GM12878 (cell line): ENCODE measurements around the gene MDGA2. TPM values are rescaled to one million over a fixed set of nuclear protein-coding genes. Genes with fewer than 3 reads are reported as not detected.

Experiments
- ATAC-seq: fragments of 200-7000 bp; cut with Tn5 transposase; 3 replicates; pipeline ENCODE4 v1.9.1; 2020; ENCODE audit warnings: mild to moderate bottlenecking, moderate library complexity
- BruUV-seq: library from RNA; stranded (reverse); fragments of 400-500 nt; replicated peaks from 2 replicates; lab custom pipeline; 2021; lab: Mats Ljungman, UMichigan
- CTCF ChIA-PET: fragments of 300-600 bp; sonication (Branson Sonifier 250); formaldehyde crosslinking; extraction: SDS; loops from one replicate; lab custom pipeline; 2021; ENCODE audit warnings: inconsistent platforms; lab: Yijun Ruan, JAX
- POLR2A ChIA-PET: fragments of 350-600 bp; formaldehyde crosslinking; extraction: SDS; loops from one replicate; lab custom pipeline; 2021; ENCODE audit warnings: inconsistent platforms; lab: Charles Lee
- RAD21 ChIA-PET: fragments of 300-600 bp; sonication (Branson Sonifier 250); formaldehyde crosslinking; loops from one replicate; lab custom pipeline; 2023; ENCODE audit warnings: antibody characterized with exemption; ENCODE audit not compliant: unreplicated experiment; lab: Charles Lee
- SMC1A ChIA-PET: fragments of 300-600 bp; sonication (Branson Sonifier 250); formaldehyde crosslinking; loops from one replicate; lab custom pipeline; 2023; ENCODE audit not compliant: unreplicated experiment, uncharacterized antibody; lab: Charles Lee
- DNase-seq: peaks from one replicate; pipeline ENCODE4 v3.0.0-alpha.2; 2011; ENCODE audit warnings: low read depth, low spot score
- FAIRE-seq: peaks from 3 replicates; lab custom pipeline; 2011; peaks lifted over from hg19 to GRCh38; lab: Jason Lieb, UNC
- H2AFZ ChIP-seq: 2 replicates; pipeline ENCODE4 v1.6.0; 2011; ENCODE audit warnings: low read depth, low read length, control low read depth; ENCODE audit not compliant: control insufficient read depth
- H3K27ac ChIP-seq: 2 replicates; pipeline ENCODE4 v1.5.1; 2011; ENCODE audit warnings: control low read depth; ENCODE audit not compliant: control insufficient read depth, insufficient read depth
- H3K27me3 ChIP-seq, 2 experiments: replicated peaks in 1 of 2; 2 replicates each; pipeline versions ENCODE4 v1.6.0 to v1.6.1; 2011; ENCODE audit warnings: low read length in 1 of 2; ENCODE audit not compliant: control insufficient read depth in 2 of 2, insufficient read depth in 2 of 2
- H3K36me3 ChIP-seq, 2 experiments: 2 replicates each; pipeline ENCODE4 v1.5.1; 2011; ENCODE audit warnings: low read length in 1 of 2; ENCODE audit not compliant: control insufficient read depth in 2 of 2, insufficient read depth in 2 of 2
- H3K4me1 ChIP-seq: 2 replicates; pipeline ENCODE4 v1.6.1; 2011; ENCODE audit warnings: mild to moderate bottlenecking, low read length, moderate library complexity, mixed read lengths; ENCODE audit not compliant: control insufficient read depth, insufficient read depth
- H3K4me2 ChIP-seq: 2 replicates; pipeline ENCODE4 v1.6.0; 2011; ENCODE audit warnings: control low read depth; ENCODE audit not compliant: control insufficient read depth, insufficient read depth
- H3K4me3 ChIP-seq: fragments of 200-600 bp; sonication (generic); 2 replicates; pipeline ENCODE4 v1.5.1; 2016
- H3K79me2 ChIP-seq: 2 replicates; pipeline ENCODE4 v1.6.0; 2011; ENCODE audit warnings: low read length; ENCODE audit not compliant: control insufficient read depth, insufficient read depth
- H3K9ac ChIP-seq: 2 replicates; pipeline ENCODE4 v1.8.0; 2011; ENCODE audit warnings: low read length, control low read depth, mixed read lengths; ENCODE audit not compliant: control insufficient read depth, insufficient read depth
- H3K9me3 ChIP-seq: replicated peaks from 3 replicates; pipeline ENCODE4 v1.5.1; 2011; ENCODE audit warnings: mild to moderate bottlenecking, low read length; ENCODE audit not compliant: control insufficient read depth, insufficient read depth
- H4K20me1 ChIP-seq: 2 replicates; pipeline ENCODE4 v1.6.0; 2011; ENCODE audit not compliant: control insufficient read depth, insufficient read depth
- CHD4 ChIP-seq: fragments of 200-600 bp; sonication (generic); IDR thresholded peaks from 2 replicates; pipeline ENCODE4 v1.6.1; 2016; ENCODE audit warnings: mild to moderate bottlenecking
- NFYB ChIP-seq: IDR thresholded peaks from 2 replicates; pipeline ENCODE4 v1.6.1; 2011; ENCODE audit warnings: low read depth, mild to moderate bottlenecking, low read length, improper control_type of control experiment, moderate library complexity; ENCODE audit not compliant: insufficient read depth
- POLR2A ChIP-seq: IDR thresholded peaks from 2 replicates; pipeline ENCODE4 v1.6.1; 2011; ENCODE audit warnings: low read depth, mild to moderate bottlenecking, low read length
- POU2F2 ChIP-seq: IDR thresholded peaks from 3 replicates; pipeline ENCODE4 v1.6.1; 2011; ENCODE audit warnings: low read depth, mild to moderate bottlenecking, low read length, borderline replicate concordance
- RB1 ChIP-seq: fragments of 450-650 bp; formaldehyde crosslinking; IDR thresholded peaks from 2 replicates; pipeline ENCODE4 v1.6.1; 2017; ENCODE audit warnings: mild to moderate bottlenecking, borderline replicate concordance
- ZNF217 ChIP-seq: fragments of 450-650 bp; IDR thresholded peaks from 2 replicates; pipeline ENCODE4 v1.6.1; 2017; ENCODE audit warnings: antibody characterized with exemption, mild to moderate bottlenecking
- WGBS: methylation state at CpG from one replicate; pipeline ENCODE4 v1.1.6; 2016; ENCODE audit warnings: low lambda C conversion rate; ENCODE audit not compliant: insufficient replicate concordance, insufficient coverage; ENCODE audit errors: missing lambda C conversion rate; 5-methylcytosine and 5-hydroxymethylcytosine counted together
- in situ Hi-C: fragments of 300-500 bp; cut with MboI; formaldehyde crosslinking; loops from 9 replicates; pipeline ENCODE4 v1.14.3; 2018; ENCODE audit warnings: mixed read lengths
- intact Hi-C: fragments of 100-400 bp; cut with micrococcal nuclease; formaldehyde crosslinking; loops from one replicate; pipeline ENCODE4 v1.14.2; 2022; ENCODE audit not compliant: unreplicated experiment
- polyA plus RNA-seq, 11 experiments: library from polyadenylated mRNA; depleted of rRNA in 4 of 11; unstranded in 6 of 11; stranded (reverse) in 5 of 11; fragments of >200 nt; fragmentation: Nextera tagmentation in 4 of 11; fragmentation: Illumina TruSeq in 1 of 11; extraction: Ambion mirVana in 4 of 11; extraction: Trizol in 1 of 11; gene quantifications; 1 replicate in 1 of 11; 2 replicates in 10 of 11; pipeline versions ENCODE4 v1.2.1 to v1.2.3, GENCODE V29; 2011 to 2016; ENCODE audit warnings: inconsistent platforms in 2 of 11, missing spikeins in 2 of 11, low read depth in 1 of 11
- total RNA-seq, 4 experiments: library from RNA; depleted of rRNA in 3 of 4; stranded (reverse); fragments of >200 nt in 3 of 4; fragmentation: Illumina TruSeq in 1 of 4; extraction: Trizol in 1 of 4; gene quantifications; 2 replicates each; pipeline versions ENCODE4 v1.2.1 to v1.2.3, GENCODE V29; 2013 to 2021
- TF ChIP-seq, protein P1 (sequence below): fragments of 450-650 bp; IDR thresholded peaks from 2 replicates; pipeline ENCODE4 v1.6.1; 2017; ENCODE audit warnings: borderline replicate concordance
- TF ChIP-seq, protein P2 (sequence below): fragments of 450-650 bp; IDR thresholded peaks from 2 replicates; pipeline ENCODE4 v1.6.1; 2017; ENCODE audit warnings: antibody characterized with exemption, mild to moderate bottlenecking, moderate library complexity
- TF ChIP-seq, protein P3 (sequence below): fragments of 450-650 bp; formaldehyde crosslinking; IDR thresholded peaks from 2 replicates; pipeline ENCODE4 v1.4.0; 2022; ENCODE audit warnings: mild to moderate bottlenecking, moderate library complexity
- TF ChIP-seq, protein P4 (sequence below): fragments of 450-650 bp; IDR thresholded peaks from 2 replicates; pipeline ENCODE4 v1.6.1; 2016; ENCODE audit warnings: mild to moderate bottlenecking
- TF ChIP-seq, protein P5 (sequence below): fragments of 450-650 bp; IDR thresholded peaks from 2 replicates; pipeline ENCODE4 v1.6.1; 2017; ENCODE audit warnings: mild to moderate bottlenecking, moderate library complexity

The MDGA2 gene
- total and polyA plus RNA-seq, 10 of the 15 experiments (the other 5 are each of a cell fraction or from before 2014, with no cell fraction given) = not detected

DNA sequence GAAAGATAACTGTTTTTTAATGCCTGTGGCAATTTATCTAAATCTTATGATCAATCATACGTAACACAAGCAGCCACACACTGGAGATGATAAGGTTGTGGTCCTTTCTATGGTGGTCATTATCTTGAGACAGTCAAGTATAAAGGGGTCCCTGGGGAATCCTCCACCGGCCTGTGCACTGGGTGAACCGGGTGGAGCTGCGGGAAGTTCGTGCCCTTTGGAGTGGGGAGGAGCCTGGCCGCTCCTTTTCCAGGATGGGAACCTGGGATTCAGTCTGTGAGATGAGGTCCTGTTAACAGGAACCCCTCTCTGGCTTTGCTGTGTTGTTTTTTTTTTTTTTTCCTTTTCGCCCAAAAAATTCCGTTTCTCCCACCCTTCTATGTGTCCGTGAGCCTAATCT lies 856.3 kb downstream of the MDGA2 start:
- WGBS = under 1% methylated on average over 9 of the region's 9 CpGs

More for the DNA sequence above, 856.3 kb downstream of the MDGA2 start:
- TF ChIP-seq, protein P1, sequence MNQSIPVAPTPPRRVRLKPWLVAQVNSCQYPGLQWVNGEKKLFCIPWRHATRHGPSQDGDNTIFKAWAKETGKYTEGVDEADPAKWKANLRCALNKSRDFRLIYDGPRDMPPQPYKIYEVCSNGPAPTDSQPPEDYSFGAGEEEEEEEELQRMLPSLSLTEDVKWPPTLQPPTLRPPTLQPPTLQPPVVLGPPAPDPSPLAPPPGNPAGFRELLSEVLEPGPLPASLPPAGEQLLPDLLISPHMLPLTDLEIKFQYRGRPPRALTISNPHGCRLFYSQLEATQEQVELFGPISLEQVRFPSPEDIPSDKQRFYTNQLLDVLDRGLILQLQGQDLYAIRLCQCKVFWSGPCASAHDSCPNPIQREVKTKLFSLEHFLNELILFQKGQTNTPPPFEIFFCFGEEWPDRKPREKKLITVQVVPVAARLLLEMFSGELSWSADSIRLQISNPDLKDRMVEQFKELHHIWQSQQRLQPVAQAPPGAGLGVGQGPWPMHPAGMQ = no peak
- TF ChIP-seq, protein P2, sequence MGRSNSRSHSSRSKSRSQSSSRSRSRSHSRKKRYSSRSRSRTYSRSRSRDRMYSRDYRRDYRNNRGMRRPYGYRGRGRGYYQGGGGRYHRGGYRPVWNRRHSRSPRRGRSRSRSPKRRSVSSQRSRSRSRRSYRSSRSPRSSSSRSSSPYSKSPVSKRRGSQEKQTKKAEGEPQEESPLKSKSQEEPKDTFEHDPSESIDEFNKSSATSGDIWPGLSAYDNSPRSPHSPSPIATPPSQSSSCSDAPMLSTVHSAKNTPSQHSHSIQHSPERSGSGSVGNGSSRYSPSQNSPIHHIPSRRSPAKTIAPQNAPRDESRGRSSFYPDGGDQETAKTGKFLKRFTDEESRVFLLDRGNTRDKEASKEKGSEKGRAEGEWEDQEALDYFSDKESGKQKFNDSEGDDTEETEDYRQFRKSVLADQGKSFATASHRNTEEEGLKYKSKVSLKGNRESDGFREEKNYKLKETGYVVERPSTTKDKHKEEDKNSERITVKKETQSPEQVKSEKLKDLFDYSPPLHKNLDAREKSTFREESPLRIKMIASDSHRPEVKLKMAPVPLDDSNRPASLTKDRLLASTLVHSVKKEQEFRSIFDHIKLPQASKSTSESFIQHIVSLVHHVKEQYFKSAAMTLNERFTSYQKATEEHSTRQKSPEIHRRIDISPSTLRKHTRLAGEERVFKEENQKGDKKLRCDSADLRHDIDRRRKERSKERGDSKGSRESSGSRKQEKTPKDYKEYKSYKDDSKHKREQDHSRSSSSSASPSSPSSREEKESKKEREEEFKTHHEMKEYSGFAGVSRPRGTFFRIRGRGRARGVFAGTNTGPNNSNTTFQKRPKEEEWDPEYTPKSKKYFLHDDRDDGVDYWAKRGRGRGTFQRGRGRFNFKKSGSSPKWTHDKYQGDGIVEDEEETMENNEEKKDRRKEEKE = no peak
- TF ChIP-seq ZNF217 = no peak
- TF ChIP-seq, protein P3, sequence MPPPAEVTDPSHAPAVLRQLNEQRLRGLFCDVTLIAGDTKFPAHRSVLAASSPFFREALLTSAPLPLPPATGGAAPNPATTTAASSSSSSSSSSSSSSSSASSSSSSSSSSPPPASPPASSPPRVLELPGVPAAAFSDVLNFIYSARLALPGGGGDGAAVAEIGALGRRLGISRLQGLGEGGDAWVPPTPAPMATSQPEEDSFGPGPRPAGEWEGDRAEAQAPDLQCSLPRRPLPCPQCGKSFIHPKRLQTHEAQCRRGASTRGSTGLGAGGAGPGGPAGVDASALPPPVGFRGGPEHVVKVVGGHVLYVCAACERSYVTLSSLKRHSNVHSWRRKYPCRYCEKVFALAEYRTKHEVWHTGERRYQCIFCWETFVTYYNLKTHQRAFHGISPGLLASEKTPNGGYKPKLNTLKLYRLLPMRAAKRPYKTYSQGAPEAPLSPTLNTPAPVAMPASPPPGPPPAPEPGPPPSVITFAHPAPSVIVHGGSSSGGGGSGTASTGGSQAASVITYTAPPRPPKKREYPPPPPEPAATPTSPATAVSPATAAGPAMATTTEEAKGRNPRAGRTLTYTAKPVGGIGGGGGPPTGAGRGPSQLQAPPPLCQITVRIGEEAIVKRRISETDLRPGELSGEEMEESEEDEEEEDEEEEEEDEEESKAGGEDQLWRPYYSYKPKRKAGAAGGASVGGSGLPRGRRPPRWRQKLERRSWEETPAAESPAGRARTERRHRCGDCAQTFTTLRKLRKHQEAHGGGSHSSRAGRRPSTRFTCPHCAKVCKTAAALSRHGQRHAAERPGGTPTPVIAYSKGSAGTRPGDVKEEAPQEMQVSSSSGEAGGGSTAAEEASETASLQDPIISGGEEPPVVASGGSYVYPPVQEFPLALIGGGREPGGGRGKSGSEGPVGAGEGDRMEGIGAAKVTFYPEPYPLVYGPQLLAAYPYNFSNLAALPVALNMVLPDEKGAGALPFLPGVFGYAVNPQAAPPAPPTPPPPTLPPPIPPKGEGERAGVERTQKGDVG (CRISPR knock-in tag) = no peak
- TF ChIP-seq POLR2A = no peak
- TF ChIP-seq NFYB = no peak
- no peak for TF ChIP-seq RB1
- TF ChIP-seq CHD4 = no peak
- no peak for TF ChIP-seq POU2F2
- TF ChIP-seq, protein P4, sequence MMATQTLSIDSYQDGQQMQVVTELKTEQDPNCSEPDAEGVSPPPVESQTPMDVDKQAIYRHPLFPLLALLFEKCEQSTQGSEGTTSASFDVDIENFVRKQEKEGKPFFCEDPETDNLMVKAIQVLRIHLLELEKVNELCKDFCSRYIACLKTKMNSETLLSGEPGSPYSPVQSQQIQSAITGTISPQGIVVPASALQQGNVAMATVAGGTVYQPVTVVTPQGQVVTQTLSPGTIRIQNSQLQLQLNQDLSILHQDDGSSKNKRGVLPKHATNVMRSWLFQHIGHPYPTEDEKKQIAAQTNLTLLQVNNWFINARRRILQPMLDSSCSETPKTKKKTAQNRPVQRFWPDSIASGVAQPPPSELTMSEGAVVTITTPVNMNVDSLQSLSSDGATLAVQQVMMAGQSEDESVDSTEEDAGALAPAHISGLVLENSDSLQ = no peak
- TF ChIP-seq, protein P5, sequence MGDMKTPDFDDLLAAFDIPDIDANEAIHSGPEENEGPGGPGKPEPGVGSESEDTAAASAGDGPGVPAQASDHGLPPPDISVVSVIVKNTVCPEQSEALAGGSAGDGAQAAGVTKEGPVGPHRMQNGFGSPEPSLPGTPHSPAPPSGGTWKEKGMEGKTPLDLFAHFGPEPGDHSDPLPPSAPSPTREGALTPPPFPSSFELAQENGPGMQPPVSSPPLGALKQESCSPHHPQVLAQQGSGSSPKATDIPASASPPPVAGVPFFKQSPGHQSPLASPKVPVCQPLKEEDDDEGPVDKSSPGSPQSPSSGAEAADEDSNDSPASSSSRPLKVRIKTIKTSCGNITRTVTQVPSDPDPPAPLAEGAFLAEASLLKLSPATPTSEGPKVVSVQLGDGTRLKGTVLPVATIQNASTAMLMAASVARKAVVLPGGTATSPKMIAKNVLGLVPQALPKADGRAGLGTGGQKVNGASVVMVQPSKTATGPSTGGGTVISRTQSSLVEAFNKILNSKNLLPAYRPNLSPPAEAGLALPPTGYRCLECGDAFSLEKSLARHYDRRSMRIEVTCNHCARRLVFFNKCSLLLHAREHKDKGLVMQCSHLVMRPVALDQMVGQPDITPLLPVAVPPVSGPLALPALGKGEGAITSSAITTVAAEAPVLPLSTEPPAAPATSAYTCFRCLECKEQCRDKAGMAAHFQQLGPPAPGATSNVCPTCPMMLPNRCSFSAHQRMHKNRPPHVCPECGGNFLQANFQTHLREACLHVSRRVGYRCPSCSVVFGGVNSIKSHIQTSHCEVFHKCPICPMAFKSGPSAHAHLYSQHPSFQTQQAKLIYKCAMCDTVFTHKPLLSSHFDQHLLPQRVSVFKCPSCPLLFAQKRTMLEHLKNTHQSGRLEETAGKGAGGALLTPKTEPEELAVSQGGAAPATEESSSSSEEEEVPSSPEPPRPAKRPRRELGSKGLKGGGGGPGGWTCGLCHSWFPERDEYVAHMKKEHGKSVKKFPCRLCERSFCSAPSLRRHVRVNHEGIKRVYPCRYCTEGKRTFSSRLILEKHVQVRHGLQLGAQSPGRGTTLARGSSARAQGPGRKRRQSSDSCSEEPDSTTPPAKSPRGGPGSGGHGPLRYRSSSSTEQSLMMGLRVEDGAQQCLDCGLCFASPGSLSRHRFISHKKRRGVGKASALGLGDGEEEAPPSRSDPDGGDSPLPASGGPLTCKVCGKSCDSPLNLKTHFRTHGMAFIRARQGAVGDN = no peak
- no TSS peak for BruUV-seq
- H3K9ac ChIP-seq = no peak overlapping the region
- H3K4me3 ChIP-seq = no peak overlapping the region
- ATAC-seq = no peak
- H3K27ac ChIP-seq = no peak overlapping the region
- in situ Hi-C loops (no loop called here), intact Hi-C loops (no loop called here)
- H4K20me1 ChIP-seq = no peaks in the 10 kb centered on the region
- no peak overlapping the region for H2AFZ ChIP-seq
- no peak for DNase-seq
- CTCF ChIA-PET = no interaction called here
- H3K9me3 ChIP-seq = no peaks in the 10 kb centered on the region
- SMC1A ChIA-PET = no interaction called here
- no peaks in the 10 kb centered on the region for H3K79me2 ChIP-seq
- POLR2A ChIA-PET = no interaction called here
- no peak for FAIRE-seq
- no peaks in the 10 kb centered on the region for H3K4me1 ChIP-seq
- no peaks in the 10 kb centered on the region for H3K27me3 ChIP-seq
- H3K4me2 ChIP-seq = no peak overlapping the region
- RAD21 ChIA-PET = no interaction called here
- H3K36me3 ChIP-seq = no peaks in the 10 kb centered on the region
